Measurements from ENCODE around the gene GSK3A.

GRCh38 chr19:42272989-42273406 lies 30.6 kb upstream of the GSK3A start:
- TF ChIP-seq CTCF (IDR thresholded peaks at IDR 0.05): no peak
- TF ChIP-seq POLR2A (IDR thresholded peaks at IDR 0.05): no peak
- no peak for TF ChIP-seq EP300 (IDR thresholded peaks at IDR 0.05)
